SK-N-SH (cell line): ENCODE measurements around the gene PSMB4. TPM values are rescaled to one million over a fixed set of nuclear protein-coding genes. Genes with fewer than 3 reads are reported as not detected.

Experiments
- CTCF ChIA-PET: fragments of 300-600, 350-600 bp; formaldehyde crosslinking; extraction: SDS; loops from one replicate; lab custom pipeline; 2021; lab: Yijun Ruan, JAX
- POLR2A ChIA-PET: fragments of 350-600 bp; sonication (Branson Sonifier 250); formaldehyde crosslinking; extraction: SDS; loops from one replicate; lab custom pipeline; 2020; ENCODE audit warnings: antibody characterized with exemption, inconsistent platforms; lab: Yijun Ruan, JAX
- DNase-seq: peaks from one replicate; pipeline ENCODE4 v3.0.0; 2012
- H2AFZ ChIP-seq: fragments of 200-600 bp; sonication (generic); 2 replicates; pipeline ENCODE4 v1.8.1; 2016; ENCODE audit warnings: antibody characterized with exemption, mild to moderate bottlenecking, low read depth
- H3F3A ChIP-seq: fragments of 200-600 bp; sonication (generic); replicated peaks from 2 replicates; pipeline ENCODE3; 2016; ENCODE audit warnings: antibody characterized with exemption, mild to moderate bottlenecking; ENCODE audit not compliant: insufficient read depth
- H3K27ac ChIP-seq, 2 experiments: fragments of 200-500 bp in 1 of 2; fragments of 200-600 bp in 1 of 2; sonication (Bioruptor generic) in 1 of 2; sonication (generic), shearing (Covaris generic) in 1 of 2; 2 replicates each; pipeline versions ENCODE4 v1.5.1 to v1.6.1; 2014 to 2016; ENCODE audit warnings: low read depth in 2 of 2, inconsistent platforms in 1 of 2, low read length in 1 of 2, mild to moderate bottlenecking in 1 of 2, mixed read lengths in 1 of 2
- H3K27me3 ChIP-seq: fragments of 200-600 bp; sonication (generic), shearing (Covaris generic); 2 replicates; pipeline ENCODE4 v1.6.1; 2016; ENCODE audit warnings: mixed run types; ENCODE audit not compliant: insufficient read depth
- H3K36me3 ChIP-seq, 2 experiments: fragments of 200-500 bp in 1 of 2; fragments of 200-600 bp in 1 of 2; sonication (Bioruptor generic) in 1 of 2; sonication (generic) in 1 of 2; replicated peaks in 1 of 2; 2 replicates each; pipeline versions ENCODE3 to v1.5.1; 2014 to 2016; ENCODE audit warnings: low read length in 1 of 2, mild to moderate bottlenecking in 1 of 2; ENCODE audit not compliant: insufficient read depth in 2 of 2, control insufficient read depth in 1 of 2
- H3K4me1 ChIP-seq, 2 experiments: fragments of 200-500 bp in 1 of 2; fragments of 200-600 bp in 1 of 2; sonication (Bioruptor generic) in 1 of 2; sonication (generic), shearing (Covaris generic) in 1 of 2; 2 replicates each; pipeline versions ENCODE4 v1.5.1 to v1.6.1; 2014 to 2016; ENCODE audit warnings: low read depth in 1 of 2, low read length in 1 of 2, mixed run types in 1 of 2; ENCODE audit not compliant: insufficient read depth in 2 of 2, control insufficient read depth in 1 of 2
- H3K4me2 ChIP-seq: fragments of 200-600 bp; sonication (generic), shearing (Covaris generic); 2 replicates; pipeline ENCODE4 v1.6.1; 2017; ENCODE audit warnings: mixed run types
- H3K4me3 ChIP-seq, 2 experiments: fragments of 200-500 bp in 1 of 2; fragments of 200-600 bp in 1 of 2; sonication (Bioruptor generic) in 1 of 2; sonication (generic), shearing (Covaris generic) in 1 of 2; 2 replicates each; pipeline versions ENCODE4 v1.5.1 to v1.8.1; 2014 to 2016; ENCODE audit warnings: low read depth in 2 of 2, inconsistent platforms in 1 of 2, low read length in 1 of 2, mild to moderate bottlenecking in 1 of 2, mixed read lengths in 1 of 2, moderate library complexity in 1 of 2
- H3K79me2 ChIP-seq: fragments of 200-600 bp; sonication (generic); 2 replicates; pipeline ENCODE4 v1.8.1; 2017; ENCODE audit warnings: mild to moderate bottlenecking; ENCODE audit not compliant: insufficient read depth
- H3K9ac ChIP-seq: fragments of 200-600 bp; sonication (generic); 2 replicates; pipeline ENCODE4 v1.6.1; 2017; ENCODE audit warnings: mixed run types
- H3K9me2 ChIP-seq: fragments of 200-600 bp; sonication (generic); 2 replicates; pipeline ENCODE4 v1.6.1; 2017; ENCODE audit warnings: mixed run types
- H3K9me3 ChIP-seq: fragments of 200-600 bp; sonication (generic); 2 replicates; pipeline ENCODE4 v1.6.1; 2017; ENCODE audit warnings: mixed run types, mild to moderate bottlenecking, moderate library complexity
- H4K20me1 ChIP-seq: fragments of 200-600 bp; sonication (generic); 2 replicates; pipeline ENCODE4 v1.6.1; 2017; ENCODE audit warnings: mild to moderate bottlenecking, mixed run types; ENCODE audit not compliant: insufficient read depth
- FOSL2 ChIP-seq: IDR thresholded peaks from 2 replicates; pipeline ENCODE4 v1.4.0; 2012; ENCODE audit warnings: low read depth, mild to moderate bottlenecking, moderate library complexity, borderline replicate concordance
- FOXJ3 ChIP-seq: sonication (generic); formaldehyde crosslinking; IDR thresholded peaks from 2 replicates; pipeline ENCODE4 v1.5.1; 2020; ENCODE audit warnings: mild to moderate bottlenecking, missing genetic modification reagents
- IRF3 ChIP-seq: fragments of 150-350 bp; IDR thresholded peaks from 2 replicates; pipeline ENCODE4 v1.6.1; 2016; ENCODE audit warnings: mild to moderate bottlenecking, low read depth, low read length
- MXI1 ChIP-seq: IDR thresholded peaks from 2 replicates; pipeline ENCODE4 v1.6.1; 2012; ENCODE audit warnings: mild to moderate bottlenecking, low read depth, low read length, improper control_type of control experiment
- NRF1 ChIP-seq: IDR thresholded peaks from 2 replicates; pipeline ENCODE4 v1.6.1; 2012; ENCODE audit warnings: low read depth, mild to moderate bottlenecking, low read length
- REST ChIP-seq: IDR thresholded peaks from 2 replicates; pipeline ENCODE4 v1.6.1; 2012; ENCODE audit warnings: mild to moderate bottlenecking, low read depth, low read length, moderate library complexity
- RFX5 ChIP-seq: IDR thresholded peaks from 2 replicates; pipeline ENCODE4 v1.6.1; 2012; ENCODE audit warnings: mild to moderate bottlenecking, improper control_type of control experiment, low read length
- RXRA ChIP-seq: IDR thresholded peaks from 2 replicates; pipeline ENCODE4 v1.4.0; 2012; ENCODE audit warnings: low read depth, mild to moderate bottlenecking, borderline replicate concordance
- SMC3 ChIP-seq: IDR thresholded peaks from 2 replicates; pipeline ENCODE4 v1.6.1; 2012; ENCODE audit warnings: low read depth, low read length, improper control_type of control experiment
- ZBTB33 ChIP-seq: IDR thresholded peaks from 2 replicates; pipeline ENCODE4 v1.4.0; 2012; ENCODE audit warnings: low read depth, borderline replicate concordance
- WGBS: methylation state at CpG from one replicate; pipeline ENCODE4 v1.1.6; 2017; ENCODE audit warnings: low lambda C conversion rate; 5-methylcytosine and 5-hydroxymethylcytosine counted together
- polyA plus RNA-seq, 3 experiments: library from polyadenylated mRNA; depleted of rRNA; stranded (reverse); fragments of >200 nt; gene quantifications; 2 replicates each; pipeline ENCODE4 v1.2.3, GENCODE V29; 2012

PSMB4 gene
- polyA plus RNA-seq, 1 of the 3 experiments (the other 2 are of a cell fraction): 716 TPM

- CTCF ChIA-PET: interaction anchor here (1.4 to 2.5 kb wide), 3 partner anchors 13 to 68 kb away, joined by 3 to 10 read pairs (median 5); no protein-coding TSS in a partner anchor
- POLR2A ChIA-PET: no interaction called here
Measured at GRCh38 chr1:151369302-151369610, 30.1 kb upstream of the PSMB4 start.

More at GRCh38 chr1:151369302-151369610, 30.1 kb upstream of the PSMB4 start:
- no peak overlapping the region for H3K4me2 ChIP-seq
- H3K9me3 ChIP-seq: no peaks in the 10 kb centered on the region
- no peaks in the 10 kb centered on the region for H4K20me1 ChIP-seq
- DNase-seq: no peak
- no peaks in the 10 kb centered on the region for H3K36me3 ChIP-seq
- no peak overlapping the region for H3K27ac ChIP-seq
- no peak overlapping the region for H3K4me3 ChIP-seq
- H3K79me2 ChIP-seq: no peaks in the 10 kb centered on the region
- H3K4me1 ChIP-seq: peaks cover 0 to 15% of the 10 kb centered on the region in 2 experiments; a peak in 1 of 4 replicates
- no peaks in the 10 kb centered on the region for H3K9me2 ChIP-seq
- 80% methylated on average over 7 of the region's 7 CpGs for WGBS
- H3K27me3 ChIP-seq: no peaks in the 10 kb centered on the region
- no peak overlapping the region for H3K9ac ChIP-seq
- H2AFZ ChIP-seq: no peak overlapping the region
- no peak for TF ChIP-seq RFX5
- TF ChIP-seq MXI1: no peak
- TF ChIP-seq FOSL2: no peak
- no peak for TF ChIP-seq FOXJ3
- TF ChIP-seq ZBTB33: no peak
- TF ChIP-seq RXRA: no peak
- no peak for TF ChIP-seq NRF1
- no peak for TF ChIP-seq SMC3
- no peak for TF ChIP-seq IRF3
- no peak for TF ChIP-seq REST
- H3F3A ChIP-seq: no peaks in the 10 kb centered on the region
